Measurements from ENCODE around the gene STUB1. TPM values are rescaled to one million over a fixed set of nuclear protein-coding genes. Genes with fewer than 3 reads are reported as not detected.

STUB1 gene
- total RNA-seq, 4 donors from 2014 or later, result 116 to 143 (median 125) TPM

DNA sequence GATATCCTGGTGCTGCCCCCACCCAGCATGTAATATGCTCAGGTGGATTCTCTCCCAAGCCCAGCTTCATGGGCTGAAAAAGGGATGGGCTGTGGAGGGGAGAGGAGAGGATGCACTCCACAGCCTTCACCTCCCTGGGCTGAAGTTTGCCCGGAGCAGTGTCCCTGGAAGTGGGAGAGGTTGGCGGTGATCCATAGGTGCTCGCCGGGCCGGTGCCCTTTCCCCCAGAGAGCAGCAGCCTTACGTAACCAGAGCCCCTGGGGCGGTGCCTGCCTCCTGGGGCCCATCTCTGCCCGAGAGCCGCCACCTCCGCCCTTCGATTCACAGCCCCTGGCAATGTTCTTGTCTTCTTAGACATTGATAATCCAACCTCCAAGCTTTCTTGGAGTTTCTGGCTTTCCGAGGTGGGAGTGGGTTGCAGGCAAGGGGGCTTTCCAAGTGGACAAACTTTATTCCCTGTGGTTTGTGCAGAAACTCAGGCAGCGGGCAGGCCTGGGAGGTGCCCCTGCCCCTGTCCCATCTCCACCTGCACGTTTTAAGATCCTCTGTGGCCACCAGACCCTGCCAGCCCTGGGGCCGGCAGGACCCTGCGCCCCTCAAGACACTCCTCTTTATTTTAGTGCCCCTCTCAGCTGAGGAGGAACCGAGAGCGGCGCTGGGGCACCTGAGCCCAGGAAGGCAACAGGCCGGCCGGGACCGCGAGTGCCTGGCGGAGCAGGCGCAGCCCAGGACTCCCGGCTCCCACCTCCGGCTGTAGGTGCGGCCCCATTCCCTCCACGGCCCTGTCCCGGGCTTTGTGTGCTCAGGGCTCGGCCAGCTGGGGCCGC lies 34.1 kb upstream of the STUB1 start:
- DNase-seq (ENCODE audit: low spot score in 2 of 2), result no peak
- no peaks in the 10 kb centered on the region for H3K9me3 ChIP-seq
- H3K4me1 ChIP-seq, result peaks cover 72% of the 10 kb centered on the region
- TF ChIP-seq POLR2AphosphoS5 (IDR thresholded peaks at IDR 0.05) (no peak), POLR2A (IDR thresholded peaks at IDR 0.05) (no peak), EP300 (IDR thresholded peaks at IDR 0.05) (no peak)
- TF ChIP-seq, protein P1, sequence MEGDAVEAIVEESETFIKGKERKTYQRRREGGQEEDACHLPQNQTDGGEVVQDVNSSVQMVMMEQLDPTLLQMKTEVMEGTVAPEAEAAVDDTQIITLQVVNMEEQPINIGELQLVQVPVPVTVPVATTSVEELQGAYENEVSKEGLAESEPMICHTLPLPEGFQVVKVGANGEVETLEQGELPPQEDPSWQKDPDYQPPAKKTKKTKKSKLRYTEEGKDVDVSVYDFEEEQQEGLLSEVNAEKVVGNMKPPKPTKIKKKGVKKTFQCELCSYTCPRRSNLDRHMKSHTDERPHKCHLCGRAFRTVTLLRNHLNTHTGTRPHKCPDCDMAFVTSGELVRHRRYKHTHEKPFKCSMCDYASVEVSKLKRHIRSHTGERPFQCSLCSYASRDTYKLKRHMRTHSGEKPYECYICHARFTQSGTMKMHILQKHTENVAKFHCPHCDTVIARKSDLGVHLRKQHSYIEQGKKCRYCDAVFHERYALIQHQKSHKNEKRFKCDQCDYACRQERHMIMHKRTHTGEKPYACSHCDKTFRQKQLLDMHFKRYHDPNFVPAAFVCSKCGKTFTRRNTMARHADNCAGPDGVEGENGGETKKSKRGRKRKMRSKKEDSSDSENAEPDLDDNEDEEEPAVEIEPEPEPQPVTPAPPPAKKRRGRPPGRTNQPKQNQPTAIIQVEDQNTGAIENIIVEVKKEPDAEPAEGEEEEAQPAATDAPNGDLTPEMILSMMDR (IDR thresholded peaks at IDR 0.05), result no peak
- 53% methylated on average over 21 of the region's 32 CpGs for WGBS
- H3K36me3 ChIP-seq, result no peaks in the 10 kb centered on the region
- no peaks in the 10 kb centered on the region for H3K27me3 ChIP-seq
- no peak overlapping the region for H3K4me3 ChIP-seq
- H3K27ac ChIP-seq, result no peak overlapping the region

DNA sequence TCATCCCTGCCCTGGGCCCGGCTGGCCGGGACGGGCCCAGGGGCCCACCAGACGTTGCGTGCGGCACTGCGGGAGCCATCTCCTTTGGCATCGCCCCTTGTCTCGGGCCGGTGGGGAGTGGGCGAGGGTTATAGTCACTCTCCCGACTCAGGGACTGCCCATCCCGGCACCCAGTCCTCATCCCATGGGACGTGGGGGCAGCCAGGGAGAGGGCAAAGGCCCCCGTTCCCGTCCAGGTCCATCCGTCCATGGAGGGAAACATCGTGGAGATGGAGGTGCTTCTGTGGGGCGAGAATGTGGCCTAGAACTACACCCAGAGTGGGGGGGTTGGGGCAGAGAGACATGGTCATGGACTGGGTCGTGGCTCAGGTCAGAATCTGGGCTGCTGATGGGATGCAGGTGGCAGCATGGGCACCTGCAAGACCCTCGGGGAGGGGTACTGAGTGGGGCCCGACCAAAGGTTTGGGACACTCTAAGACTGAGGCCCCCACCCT lies 33.5 kb upstream of the STUB1 start:
- no peaks in the 10 kb centered on the region for H3K36me3 ChIP-seq
- H3K4me1 ChIP-seq, result peaks cover 65% of the 10 kb centered on the region
- DNase-seq (ENCODE audit: low spot score in 2 of 2), result no peak
- H3K27me3 ChIP-seq, result no peaks in the 10 kb centered on the region
- no peak for TF ChIP-seq POLR2A (IDR thresholded peaks at IDR 0.05)
- TF ChIP-seq, protein P1 (IDR thresholded peaks at IDR 0.05), result no peak
- no peaks in the 10 kb centered on the region for H3K9me3 ChIP-seq
- no peak overlapping the region for H3K4me3 ChIP-seq
- no peak overlapping the region for H3K27ac ChIP-seq
- 75% methylated on average over 9 of the region's 22 CpGs for WGBS

DNA sequence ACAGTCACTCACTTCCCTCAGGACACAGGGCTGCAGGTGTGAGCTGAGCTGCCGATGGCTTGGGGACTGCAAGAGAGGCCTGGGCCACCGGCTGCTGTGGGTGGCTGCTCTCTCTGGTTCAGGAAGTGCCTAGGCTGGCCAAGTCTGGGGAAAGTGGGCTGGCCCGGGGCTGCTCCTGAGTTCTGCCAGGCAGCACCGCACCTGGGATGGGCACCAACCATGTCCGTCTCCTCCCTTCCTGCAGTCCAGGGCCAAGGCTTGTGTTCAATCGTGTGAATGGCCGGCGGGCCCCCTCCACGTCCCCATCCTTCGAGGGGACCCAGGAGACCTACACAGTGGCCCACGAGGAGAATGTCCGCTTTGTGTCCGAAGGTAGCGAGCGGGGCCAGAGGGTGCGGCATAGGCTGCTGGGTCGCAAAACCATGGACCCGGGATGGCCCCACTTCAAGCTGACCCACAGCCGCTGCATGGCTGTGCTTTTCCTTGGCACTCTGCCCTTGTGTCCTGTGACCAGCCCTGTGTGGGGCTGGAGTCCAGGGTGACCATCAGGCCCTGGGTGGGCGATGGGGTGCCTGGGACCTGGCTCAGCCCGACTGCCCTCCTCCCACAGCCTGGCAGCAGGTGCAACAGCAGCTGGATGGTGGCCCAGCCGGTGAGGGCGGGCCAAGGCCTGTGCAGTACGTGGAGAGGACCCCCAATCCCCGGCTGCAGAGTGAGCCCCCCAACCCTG lies 32.9 kb upstream of the STUB1 start:
- H3K27ac ChIP-seq, result no peak overlapping the region
- H3K9me3 ChIP-seq, result no peaks in the 10 kb centered on the region
- H3K4me3 ChIP-seq, result no peak overlapping the region
- peaks cover 60% of the 10 kb centered on the region for H3K4me1 ChIP-seq
- H3K36me3 ChIP-seq, result peaks cover 2% of the 10 kb centered on the region
- DNase-seq (ENCODE audit: low spot score in 2 of 2), result no peak
- WGBS, result 81% methylated on average over 10 of the region's 25 CpGs
- TF ChIP-seq POLR2AphosphoS5 (IDR thresholded peaks at IDR 0.05) (no peak), EP300 (IDR thresholded peaks at IDR 0.05) (no peak)
- TF ChIP-seq, protein P1 (IDR thresholded peaks at IDR 0.05), result no peak
- no peaks in the 10 kb centered on the region for H3K27me3 ChIP-seq

DNA sequence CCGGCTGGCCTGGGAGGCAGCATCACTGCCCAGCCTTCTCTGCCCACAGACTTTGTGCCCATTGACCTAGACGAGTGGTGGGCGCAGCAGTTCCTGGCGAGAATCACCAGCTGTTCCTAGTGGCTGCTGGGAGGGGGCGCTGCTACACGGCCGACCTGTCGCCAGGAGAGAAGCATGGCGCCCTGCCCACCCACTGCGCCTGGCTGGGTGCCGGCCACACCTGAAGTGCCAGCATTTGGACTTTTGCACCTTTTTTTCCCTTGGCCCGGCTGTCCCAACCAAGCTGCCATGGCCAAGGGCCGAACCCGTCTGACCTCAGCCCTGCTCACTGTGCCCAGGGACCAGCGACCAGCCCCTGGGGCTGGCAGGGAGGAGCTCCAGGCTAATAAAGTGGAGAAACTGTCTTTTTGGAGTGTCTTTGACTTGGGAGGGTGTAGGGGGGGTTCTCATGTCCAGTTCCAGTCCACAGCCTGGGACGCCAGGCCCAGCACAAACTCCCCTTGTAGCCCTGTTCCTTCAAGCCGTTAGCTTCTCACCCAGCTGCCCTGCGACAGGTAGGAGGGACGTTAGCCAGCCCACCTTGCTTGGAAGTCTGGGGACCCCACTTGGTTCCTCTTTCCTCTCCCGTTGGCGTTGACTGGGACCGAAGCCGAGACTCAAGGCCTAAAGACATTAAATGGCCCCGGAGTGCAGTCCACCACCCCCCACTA lies 32.0 kb upstream of the STUB1 start:
- Histone ChIP-seq H3K36me3 (peaks cover 6% of the 10 kb centered on the region), H3K27ac (peak overlapping the region; percentile 64), H3K4me1 (peaks cover 51% of the 10 kb centered on the region), H3K27me3 (no peaks in the 10 kb centered on the region), H3K9me3 (no peaks in the 10 kb centered on the region), H3K4me3 (peak overlapping the region; percentile 73)
- no peak for DNase-seq (ENCODE audit: low spot score in 2 of 2)
- 12% methylated on average over 7 of the region's 24 CpGs for WGBS
- TF ChIP-seq POLR2AphosphoS5 (IDR thresholded peaks at IDR 0.05), result no peak
- TF ChIP-seq, protein P1 (IDR thresholded peaks at IDR 0.05), result peak; percentile 21 to 40
